ENCODE results near the gene MBNL1.

Gene MBNL1

DNA sequence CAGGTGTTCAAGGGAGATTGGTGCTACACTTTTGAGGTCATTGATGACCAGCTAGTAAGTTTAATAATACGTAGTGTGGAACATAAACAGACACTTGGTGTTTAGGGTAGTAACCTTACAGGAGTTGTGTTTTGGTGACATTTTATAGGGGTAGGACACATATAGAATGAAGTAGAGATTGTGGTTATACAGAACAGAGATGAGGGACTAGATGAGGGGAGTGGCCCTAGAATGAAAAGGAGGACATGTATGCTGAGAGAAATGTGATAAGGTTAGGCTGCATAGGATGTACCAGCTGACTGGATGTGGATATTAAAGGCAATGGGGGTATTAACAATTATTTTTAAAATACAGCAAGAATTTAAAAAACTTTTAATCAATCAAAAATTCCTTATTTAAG lies 8.0 kb downstream of the MBNL1 start:
- no peak for DNase-seq (ENCODE audit: low spot score)

DNA sequence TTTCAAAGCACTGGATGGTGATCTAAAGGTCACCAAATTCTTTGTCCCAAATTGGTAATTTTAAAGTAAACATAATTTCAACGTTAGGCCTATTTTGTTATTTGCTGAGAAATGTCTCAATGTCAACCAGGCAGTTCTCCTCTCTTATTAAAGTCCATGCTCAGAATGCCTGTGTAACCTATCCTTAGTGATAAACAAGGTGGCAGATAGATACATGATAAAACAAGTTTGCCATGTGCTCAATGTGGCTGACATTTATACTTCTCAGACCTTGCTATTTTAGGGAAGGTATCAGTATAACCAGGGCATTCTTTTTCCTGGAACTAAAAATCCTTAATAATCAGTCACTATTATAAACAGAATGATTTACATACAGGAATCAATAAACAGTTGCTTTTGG lies 8.5 kb downstream of the MBNL1 start:
- no peak for DNase-seq (ENCODE audit: low spot score)

DNA sequence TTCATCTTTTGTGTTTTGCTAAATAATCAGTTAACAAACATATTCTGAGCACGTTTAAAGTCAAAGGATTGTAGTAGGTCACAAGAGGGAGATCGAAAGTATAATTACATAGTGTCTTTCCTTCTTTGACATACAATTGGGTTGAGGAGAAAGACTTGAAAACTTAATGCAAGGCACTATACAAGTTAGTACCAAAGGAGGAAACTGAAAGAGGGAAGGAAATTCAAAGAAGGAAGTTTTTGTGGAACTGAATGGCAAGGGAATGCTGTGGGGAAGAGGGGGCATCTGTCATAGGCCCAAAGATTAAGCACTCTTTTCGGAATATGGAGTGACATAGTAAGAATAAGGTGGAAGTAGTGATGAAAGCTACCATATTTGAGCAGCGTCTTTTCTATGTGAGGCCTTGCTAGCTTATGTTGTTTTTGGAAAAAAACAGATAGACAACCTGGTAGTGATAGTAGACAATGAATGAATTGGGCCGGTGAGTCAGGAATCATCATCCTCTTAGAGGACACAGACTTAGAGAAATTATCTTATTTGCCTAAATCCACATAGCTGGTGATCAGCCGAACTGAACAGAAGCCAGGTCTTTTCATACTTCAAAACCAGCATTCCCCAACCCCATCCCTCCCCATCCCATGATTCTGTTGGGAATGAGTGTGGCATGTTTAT lies 10.2 kb downstream of the MBNL1 start:
- no peak for DNase-seq (ENCODE audit: low spot score)

DNA sequence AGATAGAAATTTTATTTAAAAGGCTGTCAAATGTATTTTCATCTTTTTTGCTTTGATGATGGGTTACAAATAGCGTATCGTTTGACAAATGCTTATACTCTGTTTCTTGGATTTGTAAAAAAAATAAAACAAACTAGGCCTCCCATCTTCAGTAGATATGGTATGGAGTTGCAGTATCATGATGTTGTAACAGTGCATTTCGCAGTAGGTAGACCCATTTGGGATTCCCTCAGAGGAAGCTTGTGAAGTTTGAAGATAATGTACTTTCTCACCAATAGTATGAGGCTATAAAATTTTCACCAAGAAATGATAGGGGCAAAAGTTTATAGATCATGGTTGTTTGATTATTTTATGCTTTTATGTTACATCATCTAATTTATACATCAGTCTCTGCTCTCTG lies 10.8 kb downstream of the MBNL1 start:
- no peak for DNase-seq (ENCODE audit: low spot score)

DNA sequence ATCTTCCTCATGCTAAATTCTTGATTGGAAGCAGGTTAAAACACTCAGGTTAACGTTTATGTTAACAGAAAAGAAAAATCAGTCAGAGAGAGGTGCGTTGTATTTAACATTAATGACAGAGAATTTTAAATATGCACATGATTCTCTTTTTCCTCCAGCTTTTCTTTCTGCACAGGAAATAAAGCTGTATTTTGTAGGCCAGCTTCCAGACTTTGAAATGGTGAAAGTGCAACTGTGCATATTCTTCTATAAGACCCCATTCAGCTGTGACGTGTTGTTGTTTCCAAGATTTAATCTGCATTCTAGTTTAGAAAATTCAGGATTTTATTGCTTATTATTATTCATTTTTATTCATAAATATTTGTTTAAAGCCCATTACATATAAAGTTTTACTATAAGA lies 11.8 kb downstream of the MBNL1 start:
- DNase-seq (ENCODE audit: low spot score), result no peak

DNA sequence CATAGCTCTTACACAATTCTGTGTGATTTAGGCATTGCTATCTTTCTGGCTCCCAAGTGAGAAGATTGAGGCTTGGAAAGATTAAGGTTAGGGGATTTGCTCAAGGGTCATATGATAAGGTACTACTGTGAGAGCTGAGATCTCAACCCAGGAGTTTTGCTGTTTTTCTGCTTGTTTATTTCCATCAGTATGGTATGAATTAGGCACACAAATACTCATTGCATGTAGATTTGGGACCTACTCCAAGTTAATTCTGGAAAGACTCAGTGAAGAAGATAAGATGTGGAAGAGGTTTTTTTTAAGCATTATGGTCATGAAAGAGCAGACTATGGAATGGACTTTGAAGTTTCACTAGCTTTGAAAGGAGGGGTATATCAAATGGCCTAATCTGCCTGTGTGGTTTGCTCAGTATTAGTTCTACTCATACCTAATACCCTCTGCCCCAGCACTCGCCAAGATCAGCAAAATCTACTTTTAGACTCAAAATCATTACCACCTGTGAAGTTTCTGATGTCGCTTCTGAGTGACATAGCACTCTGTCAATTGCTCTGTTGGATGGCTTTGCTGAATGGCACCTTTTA lies 12.5 kb downstream of the MBNL1 start:
- no peak for DNase-seq (ENCODE audit: low spot score)

DNA sequence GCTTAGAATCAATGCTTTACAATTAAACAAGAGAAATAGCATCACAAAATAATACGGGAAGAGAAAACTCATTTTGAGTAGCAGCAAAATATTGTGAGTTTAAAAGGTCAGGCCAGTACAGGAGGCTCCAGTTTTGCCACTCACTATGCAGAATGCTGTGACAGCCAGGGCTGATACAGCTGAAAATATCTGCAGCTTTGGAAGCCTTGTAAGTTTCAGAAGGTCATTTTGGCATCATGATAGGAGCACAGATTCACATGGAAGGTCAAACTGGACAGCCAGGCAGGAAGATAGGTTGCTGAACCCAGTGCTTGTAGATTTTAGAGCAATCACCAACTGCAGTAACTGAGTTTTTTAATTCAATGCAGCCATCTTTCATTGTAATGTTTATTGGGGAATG lies 14.1 kb downstream of the MBNL1 start:
- no peak for DNase-seq (ENCODE audit: low spot score)

DNA sequence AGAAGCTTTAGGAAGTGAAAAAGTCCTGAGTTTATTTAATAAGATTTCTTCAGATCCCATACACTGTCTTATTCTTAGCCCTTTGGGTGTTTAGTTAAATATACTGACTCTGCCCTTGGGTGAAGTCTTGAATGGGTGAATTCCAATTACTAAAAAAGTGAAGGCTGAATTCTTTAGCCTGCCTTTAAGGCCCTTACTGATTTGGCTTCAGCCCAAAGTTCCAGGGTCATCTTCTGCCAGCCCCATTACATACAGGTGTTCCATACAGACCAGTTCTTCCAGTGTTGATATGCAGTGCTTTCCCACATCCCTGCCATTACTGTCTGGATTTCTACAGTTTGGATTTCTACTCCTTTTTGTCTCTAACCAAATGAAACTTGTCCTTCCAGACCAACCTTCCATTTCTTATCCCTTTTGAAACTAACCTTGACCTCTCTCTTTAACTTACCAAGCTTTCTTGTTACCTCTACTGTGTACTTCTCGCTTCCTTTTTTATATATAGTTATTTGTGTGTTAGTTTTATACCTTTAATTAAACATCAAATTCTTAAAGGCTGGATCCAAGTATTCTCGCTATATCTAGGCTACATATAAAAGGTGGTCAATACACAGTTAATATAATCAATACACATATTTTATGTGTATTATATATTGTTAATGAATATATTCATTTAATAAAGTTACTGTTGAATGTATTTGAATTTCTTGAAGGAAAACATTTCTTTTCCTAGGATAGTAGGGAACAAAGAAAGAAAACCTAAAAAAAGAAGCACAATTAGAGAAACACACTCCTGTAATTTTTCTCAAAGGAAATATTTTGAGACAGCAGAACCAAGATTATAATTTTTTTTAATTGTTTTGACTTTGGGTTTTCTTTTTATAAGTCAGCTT lies 15.0 kb downstream of the MBNL1 start:
- no peak for DNase-seq (ENCODE audit: low spot score)

DNA sequence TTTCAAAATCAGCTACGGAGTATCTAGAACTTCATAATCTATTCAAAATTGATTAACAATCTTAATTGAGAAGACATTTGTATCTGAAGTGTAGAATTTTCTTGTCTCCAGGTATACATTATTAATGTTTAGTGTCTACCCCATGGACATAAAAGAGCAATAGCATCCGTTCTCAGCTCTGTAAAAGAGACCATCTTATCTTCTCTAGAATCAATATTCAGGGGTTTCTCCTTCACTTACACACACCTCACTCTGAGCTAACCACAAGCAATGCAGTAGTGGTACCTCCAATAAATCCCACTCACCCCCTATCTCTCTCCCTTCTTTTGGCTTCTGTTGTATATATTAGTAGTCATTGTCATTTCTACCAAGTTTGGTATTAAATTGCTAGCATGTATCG lies 16.2 kb downstream of the MBNL1 start:
- no peak for DNase-seq (ENCODE audit: low spot score)

DNA sequence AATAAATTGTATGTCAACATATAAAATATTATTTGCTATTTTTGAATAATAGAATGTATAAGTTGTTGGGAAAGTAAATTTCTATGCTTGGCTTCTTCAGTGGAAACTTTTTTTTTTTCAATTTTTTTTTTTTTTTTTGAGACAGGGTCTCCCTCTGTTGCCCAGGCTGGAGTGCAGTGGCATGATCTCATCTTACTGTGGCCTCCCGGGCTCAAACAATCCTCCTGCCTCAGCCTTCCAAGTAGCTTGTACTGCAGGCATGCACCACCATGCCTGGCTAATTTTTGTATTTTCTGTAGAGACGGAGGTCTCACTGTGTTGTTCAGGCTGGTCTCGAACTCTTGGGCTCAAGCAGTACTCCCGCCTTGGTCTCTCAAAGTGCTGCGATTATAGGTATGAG lies 16.8 kb downstream of the MBNL1 start:
- no peak for DNase-seq (ENCODE audit: low spot score)

DNA sequence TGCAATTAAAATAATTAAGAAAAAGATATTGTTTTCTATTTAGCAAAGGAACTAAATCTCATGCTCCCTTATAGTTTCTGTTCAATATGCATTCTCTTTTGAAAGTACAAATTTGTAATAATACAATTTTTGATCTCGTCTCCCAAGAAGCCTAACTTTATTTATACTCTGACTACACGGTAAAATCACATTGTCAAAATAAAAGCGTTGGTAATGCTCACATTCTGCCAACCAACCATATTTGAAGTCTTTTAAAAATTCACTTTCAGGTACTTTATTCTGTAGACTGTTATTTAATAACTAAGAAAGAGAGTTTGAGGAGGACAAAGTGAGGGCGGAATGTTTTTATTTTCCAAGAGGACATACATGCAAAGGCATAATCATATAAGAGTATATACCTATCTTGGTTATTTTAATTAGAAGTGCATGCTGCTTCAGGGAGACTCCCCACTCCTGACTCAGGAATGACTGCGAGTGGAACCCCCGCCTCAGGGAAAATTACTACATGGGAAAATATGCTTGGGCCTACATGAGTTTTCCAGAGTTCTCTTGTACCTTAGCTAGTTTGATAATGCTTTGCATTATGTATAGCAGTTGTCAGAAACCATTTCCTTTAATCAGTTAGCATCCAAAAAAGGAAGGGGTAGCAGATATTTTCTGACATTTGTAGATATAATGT lies 19.3 kb downstream of the MBNL1 start:
- no peak for DNase-seq (ENCODE audit: low spot score)

DNA sequence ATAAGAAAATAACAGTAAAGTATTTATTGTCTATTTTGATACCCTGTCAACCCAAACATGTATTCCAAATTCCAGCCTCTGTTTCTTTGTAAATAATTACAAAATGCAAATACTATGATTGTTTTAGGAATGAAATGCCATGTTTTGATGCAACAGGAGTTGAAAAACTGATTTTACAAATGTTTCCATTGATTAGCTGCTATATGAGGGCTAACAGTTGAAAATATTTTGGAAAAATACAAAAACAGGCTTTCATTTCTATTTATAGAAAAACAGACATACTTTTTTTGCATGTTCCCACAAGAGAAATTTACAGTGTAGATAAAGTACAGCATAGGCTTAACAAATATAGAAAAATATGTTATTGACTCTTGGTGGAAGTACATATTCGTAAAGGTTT lies 20.0 kb downstream of the MBNL1 start:
- DNase-seq (ENCODE audit: low spot score), result no peak

DNA sequence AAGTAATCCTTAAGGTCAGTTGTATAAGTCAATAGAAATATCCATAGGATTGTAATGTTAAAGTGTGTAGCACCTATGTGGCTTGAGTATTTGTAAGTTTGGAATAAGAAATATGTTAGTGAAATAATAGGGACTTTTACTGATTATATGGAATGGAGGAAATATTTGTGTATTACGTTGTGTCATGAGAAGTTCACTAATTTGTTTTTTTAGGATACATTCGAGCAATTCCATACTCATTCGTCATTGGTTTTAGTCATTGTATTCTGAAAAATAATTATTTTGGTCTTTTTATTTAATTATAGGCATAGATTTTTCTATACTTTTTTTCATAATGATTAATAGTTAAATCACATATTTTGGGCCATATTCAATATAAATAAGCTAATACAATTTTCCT lies 21.0 kb downstream of the MBNL1 start:
- no peak for DNase-seq (ENCODE audit: low spot score)

DNA sequence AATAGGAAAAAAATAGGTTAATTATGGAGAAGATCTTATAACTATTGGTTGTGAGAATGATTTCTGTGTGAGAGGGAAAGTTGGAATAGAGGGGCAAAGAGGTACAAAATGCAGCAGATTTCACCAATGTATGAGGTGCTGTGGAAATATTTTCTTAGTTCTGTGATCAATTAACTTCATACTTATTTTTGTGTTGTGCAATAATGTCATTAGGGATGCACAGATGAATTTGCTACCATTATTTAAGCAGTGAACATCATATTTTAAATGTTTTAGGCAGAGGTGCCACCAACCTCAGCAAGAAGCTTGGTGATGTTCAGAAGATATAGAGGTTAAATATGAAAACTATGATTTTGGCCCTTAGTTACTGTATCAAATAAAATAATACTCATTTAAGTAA lies 21.6 kb downstream of the MBNL1 start:
- no peak for DNase-seq (ENCODE audit: low spot score)

DNA sequence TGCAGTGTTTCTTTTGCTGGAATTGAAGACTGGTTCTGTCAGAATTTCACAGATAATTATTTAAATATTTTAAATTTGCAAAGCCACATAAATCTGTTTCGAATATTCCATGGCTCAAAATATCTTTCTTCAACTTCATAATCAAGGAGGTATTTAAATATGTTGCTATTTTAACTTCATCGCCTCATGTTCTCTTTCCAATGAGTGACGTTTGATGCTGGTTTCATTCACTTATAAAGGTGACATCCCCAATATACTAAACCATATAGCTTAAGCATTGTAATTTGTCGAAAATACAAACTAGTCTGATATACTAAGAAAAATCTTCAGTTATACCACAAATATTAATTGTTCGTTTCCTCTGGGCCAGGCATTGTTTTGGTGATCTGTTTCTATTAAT lies 22.5 kb downstream of the MBNL1 start:
- DNase-seq (ENCODE audit: low spot score), result no peak

DNA sequence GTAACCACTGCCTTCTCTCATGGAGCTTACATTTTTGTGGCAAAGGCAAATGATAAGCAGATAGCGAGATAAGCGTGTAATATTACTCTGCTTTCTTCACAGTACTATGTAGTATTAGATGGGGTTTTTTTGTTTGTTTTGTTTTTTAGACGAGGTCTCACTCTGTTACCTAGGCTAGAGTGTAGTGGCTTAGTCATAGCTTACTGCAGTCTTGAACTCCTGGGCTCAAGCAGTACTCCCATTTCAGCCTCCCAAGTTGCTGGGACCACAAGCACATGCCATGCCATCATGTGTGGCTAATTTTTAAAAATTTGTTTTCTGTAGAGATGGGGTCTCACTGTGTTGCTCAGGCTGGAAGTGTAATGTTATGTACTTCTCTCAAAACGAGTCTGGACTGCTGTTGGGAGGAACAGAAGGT lies 22.9 kb downstream of the MBNL1 start:
- DNase-seq (ENCODE audit: low spot score), result no peak

DNA sequence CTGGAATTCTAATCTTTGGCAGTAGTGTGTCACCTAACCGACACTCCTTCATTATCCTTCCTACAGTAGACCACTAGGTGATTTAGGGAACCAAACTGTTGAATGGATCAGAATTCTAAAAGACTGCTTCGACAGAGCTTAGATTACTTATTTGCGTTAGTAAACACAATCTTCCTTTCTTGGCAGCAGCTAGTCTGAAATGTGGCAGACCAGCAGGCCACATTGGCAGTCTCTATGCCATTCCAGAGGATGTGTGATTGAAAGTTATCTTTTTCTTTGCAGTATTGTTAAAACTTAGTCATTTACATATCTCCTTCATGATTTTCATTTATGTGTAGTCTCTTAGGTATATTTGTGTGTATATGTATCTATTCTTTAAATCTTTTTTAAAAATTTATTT lies 23.6 kb downstream of the MBNL1 start:
- no peak for DNase-seq (ENCODE audit: low spot score)

DNA sequence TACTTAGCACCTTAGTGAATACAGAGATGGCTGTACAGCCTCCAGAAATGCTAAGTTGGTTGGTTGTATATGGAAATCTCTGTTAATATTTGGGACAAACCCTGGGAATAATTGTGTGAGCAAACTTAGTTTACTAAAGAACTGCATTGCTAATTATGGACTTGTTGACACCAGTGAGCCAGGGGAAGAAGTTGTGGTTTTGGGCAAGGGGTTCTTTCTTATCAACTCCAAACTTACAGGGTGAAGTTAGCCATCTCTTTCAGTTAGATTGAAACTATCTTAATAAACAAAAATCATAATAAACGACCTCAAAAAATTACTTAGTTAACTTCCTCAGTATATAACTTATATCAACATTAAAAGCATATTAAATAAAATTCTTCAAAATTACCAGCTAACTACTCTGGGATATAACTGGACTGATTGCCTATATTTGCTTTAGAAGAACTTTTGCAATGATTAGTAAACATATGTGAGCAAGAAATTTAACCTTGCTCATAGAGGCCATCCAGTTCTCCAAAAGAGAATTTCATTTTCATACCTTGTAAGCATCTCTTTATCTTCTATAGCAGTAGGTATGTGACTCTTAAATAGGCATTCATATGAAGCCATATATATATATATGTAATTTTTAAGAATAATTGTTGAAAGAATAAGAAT lies 24.7 kb downstream of the MBNL1 start:
- DNase-seq (ENCODE audit: low spot score), result no peak

DNA sequence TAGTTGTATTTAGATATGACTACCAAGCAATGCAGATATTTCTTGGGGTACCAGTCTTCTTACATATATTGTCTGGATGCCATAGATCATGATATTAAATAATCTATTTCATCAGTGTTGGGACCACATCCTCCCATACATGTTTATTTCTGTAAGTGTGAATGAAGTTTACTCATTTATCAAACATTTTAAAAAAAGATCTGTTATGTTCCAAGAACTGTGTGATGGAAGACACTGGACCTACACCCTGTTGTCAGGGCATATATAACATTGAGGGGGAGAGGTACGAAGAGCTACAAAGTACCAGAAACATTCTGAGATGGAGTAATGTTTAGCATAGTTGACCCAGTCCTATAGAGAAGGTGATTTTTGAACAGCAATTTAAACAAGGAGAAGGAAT lies 26.6 kb downstream of the MBNL1 start:
- no peak for DNase-seq (ENCODE audit: low spot score)

DNA sequence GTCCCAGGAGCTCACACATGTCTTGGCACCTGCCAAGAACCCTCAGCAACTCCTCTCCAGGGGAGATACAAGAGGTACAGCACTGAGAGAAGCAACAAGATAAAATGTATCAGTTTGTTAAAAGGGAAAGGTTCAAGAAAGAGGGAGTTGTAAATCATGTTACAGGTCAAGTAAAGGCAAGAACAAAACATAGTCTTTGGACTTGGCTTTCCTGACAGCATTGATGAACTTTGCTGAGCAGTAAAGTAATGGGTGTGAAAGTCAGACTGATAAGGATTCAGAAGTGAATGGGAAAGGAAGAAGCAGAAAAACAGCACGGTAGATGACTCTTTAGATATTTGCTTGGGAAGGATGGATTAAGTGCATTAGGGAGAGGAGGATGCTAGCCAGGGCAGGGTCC lies 27.1 kb downstream of the MBNL1 start:
- no peak for DNase-seq (ENCODE audit: low spot score)

DNA sequence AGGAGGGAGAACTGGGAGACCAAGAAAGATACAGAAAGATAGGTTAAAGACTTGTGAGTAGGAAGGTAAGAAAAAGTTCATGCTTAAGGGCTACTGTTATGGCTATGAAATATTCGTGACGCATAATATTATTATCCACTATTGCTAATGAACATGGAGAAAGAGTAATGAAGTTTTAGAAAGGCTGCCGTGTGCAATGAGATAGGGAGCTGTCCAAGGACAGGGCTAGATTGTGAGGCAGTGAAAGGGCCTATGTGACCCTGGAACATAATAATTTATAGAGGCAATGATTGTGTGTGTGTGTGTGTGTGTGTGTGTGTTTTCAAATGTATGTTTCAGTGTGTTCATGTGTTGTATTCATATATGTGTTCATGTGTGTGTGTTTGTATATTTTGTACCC lies 27.7 kb downstream of the MBNL1 start:
- no peak for DNase-seq (ENCODE audit: low spot score)

DNA sequence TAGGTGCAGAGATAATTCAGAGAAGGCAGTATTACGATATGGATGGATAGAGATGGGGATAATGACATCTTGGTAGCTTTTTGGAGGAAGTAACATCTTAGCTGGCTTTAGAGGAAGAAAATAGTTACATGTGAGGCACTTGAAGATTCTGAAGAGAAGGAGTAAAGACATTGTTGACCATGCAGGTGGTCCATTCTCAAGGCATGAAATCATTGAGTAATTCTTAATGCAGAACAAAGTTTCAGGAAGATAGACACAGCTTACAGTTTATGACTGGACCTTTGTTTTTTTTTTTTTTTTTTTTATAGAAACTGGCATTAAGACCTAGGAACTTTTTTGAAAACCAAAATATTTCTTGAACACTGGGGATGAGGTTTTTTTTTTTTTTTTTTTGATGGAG lies 28.2 kb downstream of the MBNL1 start:
- DNase-seq (ENCODE audit: low spot score), result no peak
